GM12872 (cell line): ENCODE measurements around the gene DDAH2.

Source experiments
- TF ChIP-seq, protein P1 (sequence below): IDR thresholded peaks from 3 replicates; pipeline ENCODE4 v1.5.1; 2011; ENCODE audit warnings: low read depth, mild to moderate bottlenecking, low read length, moderate library complexity; ENCODE audit not compliant: insufficient read depth

The DDAH2 gene

DNA sequence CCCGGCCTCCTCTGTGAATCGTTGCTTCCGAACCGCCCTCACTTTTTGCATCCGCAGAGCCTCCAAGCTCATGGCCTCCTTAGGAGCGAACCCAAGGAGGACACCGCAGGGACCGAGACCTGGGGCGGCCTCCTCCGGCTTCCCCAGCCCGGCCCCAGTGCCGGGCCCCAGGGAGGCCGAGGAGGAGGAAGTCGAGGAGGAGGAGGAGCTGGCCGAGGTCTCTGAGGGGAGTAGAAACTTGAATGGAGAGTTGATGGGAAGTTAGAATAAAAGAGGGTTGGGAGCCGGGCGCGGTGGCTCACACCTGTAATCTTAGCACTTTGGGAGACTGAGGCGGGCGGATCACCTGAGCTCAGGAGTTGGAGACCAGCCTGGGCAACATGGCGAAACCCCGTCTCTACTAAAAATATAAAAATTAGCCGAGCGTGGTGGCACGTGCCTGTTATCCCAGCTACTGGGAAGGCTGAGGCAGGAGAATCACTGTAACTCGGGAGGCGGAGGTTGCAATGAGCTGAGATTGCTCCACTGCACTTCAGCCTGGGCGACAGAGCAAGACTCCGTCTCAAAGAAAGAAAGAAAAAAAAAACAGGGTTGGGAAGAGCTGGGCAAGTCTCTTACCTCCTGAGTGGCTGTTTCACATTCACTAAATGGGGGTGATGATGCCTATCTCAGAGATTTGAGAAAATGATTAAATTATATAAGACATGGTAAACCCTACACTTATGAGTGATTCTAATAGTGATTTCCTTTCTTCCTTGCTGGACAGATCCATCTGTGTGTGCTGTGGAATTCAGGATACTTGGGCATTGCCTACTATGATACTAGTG is 11.5 kb upstream of the DDAH2 start:
- TF ChIP-seq, protein P1, sequence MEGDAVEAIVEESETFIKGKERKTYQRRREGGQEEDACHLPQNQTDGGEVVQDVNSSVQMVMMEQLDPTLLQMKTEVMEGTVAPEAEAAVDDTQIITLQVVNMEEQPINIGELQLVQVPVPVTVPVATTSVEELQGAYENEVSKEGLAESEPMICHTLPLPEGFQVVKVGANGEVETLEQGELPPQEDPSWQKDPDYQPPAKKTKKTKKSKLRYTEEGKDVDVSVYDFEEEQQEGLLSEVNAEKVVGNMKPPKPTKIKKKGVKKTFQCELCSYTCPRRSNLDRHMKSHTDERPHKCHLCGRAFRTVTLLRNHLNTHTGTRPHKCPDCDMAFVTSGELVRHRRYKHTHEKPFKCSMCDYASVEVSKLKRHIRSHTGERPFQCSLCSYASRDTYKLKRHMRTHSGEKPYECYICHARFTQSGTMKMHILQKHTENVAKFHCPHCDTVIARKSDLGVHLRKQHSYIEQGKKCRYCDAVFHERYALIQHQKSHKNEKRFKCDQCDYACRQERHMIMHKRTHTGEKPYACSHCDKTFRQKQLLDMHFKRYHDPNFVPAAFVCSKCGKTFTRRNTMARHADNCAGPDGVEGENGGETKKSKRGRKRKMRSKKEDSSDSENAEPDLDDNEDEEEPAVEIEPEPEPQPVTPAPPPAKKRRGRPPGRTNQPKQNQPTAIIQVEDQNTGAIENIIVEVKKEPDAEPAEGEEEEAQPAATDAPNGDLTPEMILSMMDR = no peak

DNA sequence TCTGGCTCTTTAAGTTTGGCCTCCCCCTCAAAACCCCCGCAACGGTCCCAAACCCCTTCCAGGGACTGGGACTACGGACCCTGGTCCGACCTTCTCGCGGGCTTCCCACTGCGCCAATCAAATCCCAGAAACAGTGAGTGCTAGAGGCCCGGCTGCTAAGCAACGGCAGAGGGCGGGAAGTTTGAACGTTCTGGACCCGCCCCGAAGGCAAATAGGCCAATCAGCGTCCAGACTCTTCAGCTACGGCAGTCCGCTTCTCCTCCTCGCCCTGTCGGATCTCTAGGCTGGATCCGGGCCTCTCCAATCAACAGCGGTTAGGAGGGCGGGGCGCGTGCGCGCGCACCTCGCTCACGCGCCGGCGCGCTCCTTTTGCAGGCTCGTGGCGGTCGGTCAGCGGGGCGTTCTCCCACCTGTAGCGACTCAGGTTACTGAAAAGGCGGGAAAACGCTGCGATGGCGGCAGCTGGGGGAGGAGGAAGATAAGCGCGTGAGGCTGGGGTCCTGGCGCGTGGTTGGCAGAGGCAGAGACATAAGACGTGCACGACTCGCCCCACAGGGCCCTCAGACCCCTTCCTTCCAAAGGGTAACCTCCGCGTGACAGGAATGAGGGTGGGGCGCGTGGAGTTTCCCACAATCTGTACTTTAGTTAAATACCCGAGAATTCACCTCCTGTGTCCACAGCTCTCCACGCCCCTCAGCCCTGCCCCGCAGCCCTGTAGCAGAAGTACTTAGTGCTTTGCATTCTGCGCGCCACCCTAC is 10.7 kb upstream of the DDAH2 start, which contains the start of gene MSH5:
MSH5 (plus strand) TSS at position 367 of the 758 bp plus-strand sequence. CDS start 462 bp downstream, outside the sequence.
- TF ChIP-seq, protein P1 = no peak

DNA sequence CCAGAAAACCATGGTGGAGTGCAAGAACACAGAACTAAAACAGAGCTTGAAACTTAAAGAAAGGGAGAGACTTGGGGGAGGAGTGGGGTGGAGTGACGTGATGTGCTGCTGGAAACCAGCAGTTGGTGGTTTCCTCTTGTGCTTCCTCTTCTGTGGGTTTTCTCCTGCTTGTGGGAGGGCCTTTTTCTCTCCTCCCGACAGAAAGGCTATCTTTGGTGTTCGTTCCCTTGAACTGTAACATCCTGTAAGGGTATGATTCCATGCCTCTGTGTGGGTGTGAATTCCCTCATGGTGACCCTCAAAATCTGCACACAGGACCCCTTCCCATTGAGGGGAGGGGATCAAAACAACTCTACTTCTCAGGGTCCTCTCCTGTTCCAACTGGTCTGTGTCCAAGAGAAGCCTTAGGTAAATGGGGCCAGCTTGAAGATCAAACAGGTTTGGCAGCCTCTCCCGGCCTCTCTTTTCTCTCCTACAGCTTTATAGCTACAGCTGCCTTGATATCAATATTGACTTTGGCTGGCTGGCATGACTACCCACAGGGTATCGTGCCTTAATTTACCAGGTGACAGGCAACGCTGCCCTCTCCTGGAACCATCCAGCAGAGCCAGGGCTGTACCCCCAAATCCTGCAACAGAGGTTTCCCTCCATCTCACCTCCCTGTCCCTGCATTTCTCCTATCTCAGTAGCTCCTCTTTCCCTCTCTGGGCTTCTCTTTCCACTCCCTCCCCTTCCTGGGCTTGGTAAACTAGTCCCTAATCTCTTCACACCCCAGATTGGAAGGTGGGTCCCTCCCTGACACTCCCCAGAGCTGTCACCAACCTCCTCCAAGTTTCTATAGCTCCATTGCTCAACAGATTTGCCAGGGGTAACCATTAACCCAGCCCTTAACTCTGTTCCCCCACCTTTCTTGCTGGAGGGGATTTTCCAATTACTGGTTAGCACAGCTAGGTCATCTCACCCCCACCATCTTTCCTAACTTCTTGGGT is 9.2 kb upstream of the DDAH2 start:
- TF ChIP-seq, protein P1 = peak; percentile 52; the same call in 2 of the 3 replicates

DNA sequence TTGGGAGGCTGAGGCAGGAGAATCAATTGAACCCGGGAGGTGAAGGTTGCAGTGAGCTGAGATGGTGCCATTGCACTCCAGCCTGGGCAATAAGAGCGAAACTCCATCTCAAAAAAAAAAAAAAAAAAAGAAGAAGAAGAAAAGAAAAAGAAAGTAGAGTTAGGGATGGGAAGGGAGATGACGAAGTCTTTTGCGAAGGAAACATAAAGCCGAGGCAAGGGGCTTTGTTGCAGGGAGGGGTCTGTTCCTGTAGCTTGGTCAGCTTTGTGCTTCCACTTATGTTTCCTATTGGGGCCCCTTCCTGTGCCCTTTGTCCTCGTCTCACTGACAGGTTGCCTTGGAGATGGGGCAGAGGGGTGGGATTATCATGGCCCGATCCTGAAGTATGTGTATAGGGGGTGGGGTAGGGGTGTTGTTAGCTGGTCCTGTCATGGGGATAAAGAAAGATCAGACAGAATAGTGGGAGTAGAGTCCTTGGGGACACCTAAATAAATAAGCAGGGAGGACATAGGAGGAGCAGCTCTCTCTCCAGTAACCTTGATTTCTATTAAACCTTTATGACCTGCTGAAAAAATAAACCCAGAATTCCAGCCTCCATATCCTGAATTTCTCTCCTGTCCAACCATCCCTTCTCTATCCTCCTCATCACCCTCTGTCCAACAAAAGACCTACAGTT is 8.4 kb upstream of the DDAH2 start:
- TF ChIP-seq, protein P1 = no peak

DNA sequence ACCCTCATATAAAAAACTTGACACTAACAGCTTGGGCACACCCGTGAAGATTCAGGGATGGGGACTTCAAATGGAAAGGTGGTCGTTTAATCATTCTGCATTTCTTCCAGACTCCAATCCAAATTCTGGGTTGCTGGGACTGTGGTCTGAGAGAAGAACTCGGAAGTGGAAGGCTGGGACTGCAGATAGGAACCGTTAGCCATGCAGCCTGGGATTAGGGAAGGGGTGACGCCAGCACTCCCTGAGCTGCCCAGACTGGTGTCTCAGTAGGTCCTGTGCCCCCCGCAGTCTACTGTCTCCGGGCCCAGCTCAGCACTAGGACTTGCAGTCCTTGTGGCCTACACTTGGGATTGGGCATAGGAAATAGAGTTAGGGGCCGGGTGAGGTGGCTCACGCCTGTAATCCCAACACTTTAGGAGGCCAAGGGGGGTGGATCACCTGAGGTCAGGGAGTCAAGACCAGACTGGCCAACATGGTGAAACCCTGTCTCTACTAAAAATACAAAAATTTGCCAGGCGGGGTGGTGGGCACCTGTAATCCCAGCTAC is 7.7 kb upstream of the DDAH2 start:
- TF ChIP-seq, protein P1 = no peak

DNA sequence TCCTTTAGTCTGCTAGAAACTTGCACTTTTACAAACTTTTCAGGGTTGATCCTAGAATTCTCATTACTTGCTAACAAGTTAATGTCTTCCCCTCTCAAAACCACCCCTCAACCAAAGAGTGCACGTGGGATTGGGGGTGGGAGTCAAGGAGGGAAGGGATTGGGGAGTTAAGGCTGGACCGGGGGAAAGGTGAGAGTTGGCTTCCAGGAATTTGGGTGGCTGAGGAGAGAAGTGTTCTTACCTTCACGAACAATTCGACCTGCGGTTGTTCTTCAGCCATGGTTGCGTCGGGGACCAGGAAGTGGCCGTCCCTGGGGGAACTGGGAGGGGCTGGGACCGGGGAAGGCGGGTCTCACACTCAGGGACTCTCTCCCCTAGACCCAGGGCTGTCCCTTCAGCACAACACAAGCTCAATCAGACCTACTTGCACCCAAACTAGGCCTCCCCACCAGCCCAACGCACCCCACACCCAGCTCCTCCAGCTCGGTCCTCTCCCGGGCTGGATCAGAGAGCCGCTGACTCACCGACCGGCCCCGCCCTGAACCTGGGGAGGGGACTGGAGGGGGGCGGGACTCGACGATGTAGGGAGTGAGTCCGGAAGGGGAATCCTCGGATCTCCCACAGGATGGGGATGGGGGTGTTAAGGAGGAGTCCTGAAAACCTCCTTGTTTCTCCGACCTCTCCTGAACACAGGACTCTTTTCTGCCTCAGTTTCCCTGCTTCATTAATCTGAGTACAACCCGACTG is 7.1 kb upstream of the DDAH2 start, which contains the start of gene CLIC1:
CLIC1 (minus strand) TSS at position 510 of the 747 bp plus-strand sequence; CDS start at position 280, 230 bp downstream.
- TF ChIP-seq, protein P1 = no peak
